IMR-90 (cell line): ENCODE data around the gene FUS.
"Not testable (repeated sequence)": the region's sequence is repeated elsewhere in the genome, so short reads cannot be mapped to it uniquely, and the experiment has no call there.

Source experiments
- CTCF ChIP-seq: conservative IDR thresholded peaks from 2 replicates; pipeline ENCODE4 v1.5.1; 2012; ENCODE audit warnings: mild to moderate bottlenecking, low read depth, low read length, improper control_type of control experiment
- MAFK ChIP-seq: IDR thresholded peaks from 2 replicates; pipeline ENCODE4 v1.6.1; 2012; ENCODE audit warnings: low read depth, low read length, improper control_type of control experiment

- not testable (repeated sequence) for TF ChIP-seq MAFK, CTCF
Measured at GRCh38 chr16:31170048-31170447, 9.9 kb upstream of the FUS start.
